CD14-positive monocyte (primary cell): ENCODE data around the gene TIMP2. TPM values are rescaled to one million over a fixed set of nuclear protein-coding genes. Genes with fewer than 3 reads are reported as not detected.

Experiments
- DNase-seq, 3 donors: peaks; one replicate each; pipeline ENCODE4 v3.0.0-alpha.2; 2011 to 2022
- H2AFZ ChIP-seq: 2 replicates; pipeline ENCODE4 v1.6.0; 2012; ENCODE audit warnings: mild to moderate bottlenecking, low read depth, low read length, inconsistent platforms; ENCODE audit not compliant: insufficient read depth, poor library complexity, severe bottlenecking
- H3K27ac ChIP-seq, 2 donors: 1 replicate in 1 of 2; 2 replicates in 1 of 2; pipeline ENCODE4 v1.5.1; 2012 to 2013; ENCODE audit warnings: low read length in 2 of 2, control low read depth in 1 of 2, inconsistent platforms in 1 of 2, low read depth in 1 of 2, mild to moderate bottlenecking in 1 of 2
- H3K27me3 ChIP-seq, 2 donors: one replicate each; pipeline versions ENCODE4 v1.6.0 to v1.6.1; 2011 to 2013; ENCODE audit warnings: low read length in 2 of 2; ENCODE audit not compliant: control insufficient read depth in 2 of 2, insufficient read depth in 2 of 2
- H3K36me3 ChIP-seq, 2 donors: replicated peaks in 1 of 2; 1 replicate in 1 of 2; 2 replicates in 1 of 2; pipeline versions ENCODE4 v1.5.1 to v1.6.1; 2012 to 2013; ENCODE audit warnings: low read length in 2 of 2, control low read depth in 1 of 2, inconsistent platforms in 1 of 2, mild to moderate bottlenecking in 1 of 2; ENCODE audit not compliant: insufficient read depth in 2 of 2, control insufficient read depth in 1 of 2
- H3K4me1 ChIP-seq, 2 donors: 1 replicate in 1 of 2; 2 replicates in 1 of 2; pipeline versions ENCODE4 v1.5.1 to v1.6.1; 2012 to 2013; ENCODE audit warnings: low read length in 2 of 2, control low read depth in 1 of 2, inconsistent platforms in 1 of 2, mild to moderate bottlenecking in 1 of 2, moderate library complexity in 1 of 2; ENCODE audit not compliant: insufficient read depth in 2 of 2, control insufficient read depth in 1 of 2
- H3K4me2 ChIP-seq: replicated peaks from 2 replicates; pipeline ENCODE3; 2012; ENCODE audit warnings: low read length, moderate library complexity, mild to moderate bottlenecking; ENCODE audit not compliant: poor library complexity, severe bottlenecking; ENCODE audit errors: extremely low read depth
- H3K4me3 ChIP-seq, 3 experiments: fragments of 200-600 bp in 1 of 3; sonication (generic) in 1 of 3; replicated peaks in 1 of 3; 1 replicate in 2 of 3; 2 replicates in 1 of 3; pipeline ENCODE4 v1.5.1; 2011 to 2013; ENCODE audit warnings: low read length in 3 of 3, mild to moderate bottlenecking in 3 of 3, control low read depth in 2 of 3, low read depth in 2 of 3, inconsistent platforms in 1 of 3, moderate library complexity in 1 of 3
- H3K79me2 ChIP-seq: 2 replicates; pipeline ENCODE4 v1.6.0; 2012; ENCODE audit warnings: mild to moderate bottlenecking, control low read depth, inconsistent platforms, low read length, moderate library complexity; ENCODE audit not compliant: insufficient read depth
- H3K9ac ChIP-seq: 2 replicates; pipeline ENCODE4 v1.6.0; 2017; ENCODE audit warnings: low read length, mild to moderate bottlenecking; ENCODE audit not compliant: insufficient read depth, poor library complexity, severe bottlenecking
- H3K9me3 ChIP-seq, 2 donors: replicated peaks in 1 of 2; 1 replicate in 1 of 2; 2 replicates in 1 of 2; pipeline versions ENCODE4 v1.5.1 to v1.6.1; 2012 to 2013; ENCODE audit warnings: low read length in 2 of 2, control low read depth in 1 of 2; ENCODE audit not compliant: control insufficient read depth in 1 of 2, insufficient read depth in 1 of 2
- H4K20me1 ChIP-seq: 2 replicates; pipeline ENCODE4 v1.6.0; 2012; ENCODE audit warnings: mild to moderate bottlenecking, low read length, control low read depth, moderate library complexity; ENCODE audit not compliant: insufficient read depth
- H3K27ac Mint-ChIP-seq, 7 donors: one replicate each; pipeline ENCODE4 v1.8.0; 2020; ENCODE audit warnings: mild to moderate bottlenecking in 7 of 7, mixed read lengths in 7 of 7, moderate library complexity in 6 of 7, inconsistent platforms in 2 of 7
- H3K27me3 Mint-ChIP-seq, 3 donors: one replicate each; pipeline ENCODE4 v1.8.0; 2021 to 2022; ENCODE audit warnings: low read depth in 3 of 3, mild to moderate bottlenecking in 3 of 3, mixed read lengths in 3 of 3, moderate library complexity in 3 of 3, inconsistent platforms in 1 of 3
- H3K36me3 Mint-ChIP-seq, 2 donors: one replicate each; pipeline ENCODE4 v1.8.0; 2020; ENCODE audit warnings: mixed read lengths in 2 of 2, inconsistent platforms in 1 of 2, mild to moderate bottlenecking in 1 of 2
- H3K4me1 Mint-ChIP-seq: one replicate; pipeline ENCODE4 v1.8.0; 2020; ENCODE audit warnings: mild to moderate bottlenecking, mixed read lengths
- H3K4me3 Mint-ChIP-seq, 2 donors: one replicate each; pipeline ENCODE4 v1.8.0; 2020; ENCODE audit warnings: mild to moderate bottlenecking in 2 of 2, mixed read lengths in 2 of 2, moderate library complexity in 1 of 2
- H3K9me3 Mint-ChIP-seq, 7 donors: one replicate each; pipeline ENCODE4 v1.8.0; 2020 to 2022; ENCODE audit warnings: mixed read lengths in 7 of 7, mild to moderate bottlenecking in 6 of 7, moderate library complexity in 6 of 7, inconsistent platforms in 2 of 7
- CTCF ChIP-seq: fragments of 200-600 bp; IDR thresholded peaks from one replicate; pipeline ENCODE4 v1.8.0; 2022; ENCODE audit warnings: antibody characterized with exemption, mild to moderate bottlenecking
- WGBS: methylation state at CpG from one replicate; pipeline ENCODE4 v1.1.5; 2013; ENCODE audit warnings: missing lambda C conversion rate; ENCODE audit not compliant: insufficient coverage; 5-methylcytosine and 5-hydroxymethylcytosine counted together
- intact Hi-C, 2 donors: fragments of 100-400 bp; cut with micrococcal nuclease; formaldehyde crosslinking; loops; one replicate each; pipeline versions ENCODE4 v1.15.0 to v1.15.1; 2023
- polyA plus RNA-seq, 3 donors: library from polyadenylated mRNA; depleted of rRNA in 1 of 3; unstranded in 2 of 3; stranded (reverse) in 1 of 3; fragments of 300-500 nt in 2 of 3; fragments of >200 nt in 1 of 3; fragmentation: Illumina TruSeq in 2 of 3; gene quantifications; 1 replicate in 2 of 3; 2 replicates in 1 of 3; pipeline ENCODE4 v1.2.3, GENCODE V29; 2012 to 2021

Gene TIMP2
- polyA plus RNA-seq, 3 donors, result 4.5 to 101 (median 6.4) TPM

GRCh38 chr17:78889531-78889930 lies 35.7 kb downstream of the TIMP2 start:
- Histone ChIP-seq H3K4me1 (peaks cover 85 to 89% of the 10 kb centered on the region in 2 donors), H3K9me3 (no peaks in the 10 kb centered on the region), H3K36me3 (peaks cover 7 to 28% of the 10 kb centered on the region in 2 donors), H3K79me2 (peaks cover 88% of the 10 kb centered on the region), H3K4me2 (peak overlapping the region; percentile 18), H4K20me1 (peaks cover 57% of the 10 kb centered on the region), H3K27me3 (no peaks in the 10 kb centered on the region), H3K9ac (peak overlapping the region; percentile 70), H3K27ac (peak overlapping the region; percentile 94), H2AFZ (no peak overlapping the region), H3K4me3 (peak overlapping the region in 1 of 3 experiments; percentile 3)
- WGBS, result 32% methylated on average over 5 of the region's 8 CpGs
- Mint-ChIP-seq H3K27me3 (peaks cover 0 to 2% (median 0%) of the 10 kb centered on the region in 3 donors), H3K4me3 (peak overlapping the region; percentile 54 to 71), H3K27ac (peak overlapping the region; percentile 95 to 99 (median 98)), H3K36me3 (peaks cover 56 to 65% of the 10 kb centered on the region in 2 donors), H3K4me1 (peaks cover 94% of the 10 kb centered on the region), H3K9me3 (peaks cover 0 to 3% (median 0%) of the 10 kb centered on the region in 7 donors)
- DNase-seq, result peak; percentile 85 to 88 (median 86)
- intact Hi-C loops, result no loop called here
- TF ChIP-seq CTCF, result no peak

- no peaks in the 10 kb centered on the region for H3K27me3 ChIP-seq
- Mint-ChIP-seq H3K9me3 (peaks cover 0 to 3% (median 0%) of the 10 kb centered on the region in 7 donors), H3K36me3 (peaks cover 54 to 64% of the 10 kb centered on the region in 2 donors), H3K27ac (peak overlapping the region; percentile 95 to 99 (median 98)), H3K27me3 (peaks cover 0 to 2% (median 0%) of the 10 kb centered on the region in 3 donors), H3K4me1 (peaks cover 94% of the 10 kb centered on the region), H3K4me3 (peak overlapping the region in 1 of 2 donors; percentile 34)
- peaks cover 88 to 91% of the 10 kb centered on the region in 2 donors for H3K4me1 ChIP-seq
- no peak for DNase-seq
- H3K4me2 ChIP-seq, result no peak overlapping the region
- H4K20me1 ChIP-seq, result peaks cover 57% of the 10 kb centered on the region
- H3K27ac ChIP-seq, result peak overlapping the region; percentile 94
- intact Hi-C loops, result no loop called here
- no peaks in the 10 kb centered on the region for H3K9me3 ChIP-seq
- H2AFZ ChIP-seq, result no peak overlapping the region
- WGBS, result 88% methylated on average over 4 of the region's 10 CpGs
- peak overlapping the region in 1 of 3 experiments; percentile 3 for H3K4me3 ChIP-seq
- H3K36me3 ChIP-seq, result peaks cover 7 to 26% of the 10 kb centered on the region in 2 donors
- H3K79me2 ChIP-seq, result peaks cover 88% of the 10 kb centered on the region
- no peak for TF ChIP-seq CTCF
- peak overlapping the region; percentile 23 for H3K9ac ChIP-seq
Observed at GRCh38 chr17:78888941-78889518, 36.2 kb downstream of the TIMP2 start.
